Lung (tissue), 12 donors: Measurements from ENCODE around the gene TTC7B. TPM values are rescaled to one million over a fixed set of nuclear protein-coding genes. Genes with fewer than 3 reads are reported as not detected.

Experiments used
- ATAC-seq: fragments of 200-7000 bp; cut with Tn5 transposase; one replicate; pipeline ENCODE4 v1.9.1; 2020; ENCODE audit warnings: moderate number of reproducible peaks; ENCODE audit not compliant: insufficient read depth, low FRiP score
- DNase-seq, 3 donors: peaks; one replicate each; pipeline ENCODE4 v3.0.0-alpha.2; 2013 to 2017
- H3K27ac ChIP-seq, 2 donors: one replicate each; pipeline ENCODE4 v1.5.1; 2013; ENCODE audit warnings: mild to moderate bottlenecking in 2 of 2, moderate library complexity in 2 of 2, control low read depth in 1 of 2, inconsistent platforms in 1 of 2, low read depth in 1 of 2, low read length in 1 of 2
- H3K27me3 ChIP-seq, 3 donors: one replicate each; pipeline ENCODE4 v1.5.1; 2013; ENCODE audit warnings: low read length in 2 of 3; ENCODE audit not compliant: control insufficient read depth in 3 of 3, insufficient read depth in 3 of 3
- H3K36me3 ChIP-seq, 4 donors: one replicate each; pipeline ENCODE4 v1.5.1; 2013; ENCODE audit warnings: low read length in 4 of 4, mild to moderate bottlenecking in 1 of 4, moderate library complexity in 1 of 4; ENCODE audit not compliant: control insufficient read depth in 4 of 4, insufficient read depth in 4 of 4
- H3K4me1 ChIP-seq, 5 donors: one replicate each; pipeline ENCODE4 v1.5.1; 2013; ENCODE audit warnings: low read length in 5 of 5, mild to moderate bottlenecking in 2 of 5, moderate library complexity in 1 of 5; ENCODE audit not compliant: control insufficient read depth in 5 of 5, insufficient read depth in 5 of 5
- H3K4me3 ChIP-seq: one replicate; pipeline ENCODE4 v1.5.1; 2013; ENCODE audit warnings: mild to moderate bottlenecking, control low read depth, moderate library complexity
- H3K9ac ChIP-seq, 2 donors: one replicate each; pipeline ENCODE4 v1.5.1; 2013; ENCODE audit warnings: low read length in 2 of 2, control low read depth in 1 of 2; ENCODE audit not compliant: insufficient read depth in 1 of 2
- H3K9me3 ChIP-seq, 4 donors: one replicate each; pipeline ENCODE4 v1.5.1; 2013; ENCODE audit warnings: low read length in 3 of 4, mild to moderate bottlenecking in 1 of 4, moderate library complexity in 1 of 4; ENCODE audit not compliant: control insufficient read depth in 4 of 4, insufficient read depth in 3 of 4
- CTCF ChIP-seq: IDR thresholded peaks from 2 replicates; pipeline ENCODE4 v1.5.1; 2012; ENCODE audit warnings: mild to moderate bottlenecking; ENCODE audit errors: control extremely low read depth, extremely low read depth
- WGBS, 2 donors: extraction: QIAGEN DNeasy Blood & Tissue Kit; methylation state at CpG; one replicate each; pipeline ENCODE4 v1.1.7; 2013; 5-methylcytosine and 5-hydroxymethylcytosine counted together
- polyA plus RNA-seq, 2 donors: library from polyadenylated mRNA; stranded (reverse); fragments of 200-250 nt; gene quantifications; one replicate each; pipeline ENCODE4 v1.2.1, GENCODE V29; 2013
- total RNA-seq, 2 donors: library from RNA; depleted of rRNA in 1 of 2; stranded (reverse); fragments of >200 nt in 1 of 2; gene quantifications; one replicate each; pipeline ENCODE4 v1.2.1, GENCODE V29; 2014 to 2021
- donor health status: control.
- donor health status: control.
- donor health status: Bipolar disorder and iron deficiency.
- donor health status: healthy.
- donor health status: DM: yes; HTN: yes; CAD: no.

TTC7B gene
- total and polyA plus RNA-seq, 4 donors, result 11.0 to 39.6 (median 23.0) TPM

DNA sequence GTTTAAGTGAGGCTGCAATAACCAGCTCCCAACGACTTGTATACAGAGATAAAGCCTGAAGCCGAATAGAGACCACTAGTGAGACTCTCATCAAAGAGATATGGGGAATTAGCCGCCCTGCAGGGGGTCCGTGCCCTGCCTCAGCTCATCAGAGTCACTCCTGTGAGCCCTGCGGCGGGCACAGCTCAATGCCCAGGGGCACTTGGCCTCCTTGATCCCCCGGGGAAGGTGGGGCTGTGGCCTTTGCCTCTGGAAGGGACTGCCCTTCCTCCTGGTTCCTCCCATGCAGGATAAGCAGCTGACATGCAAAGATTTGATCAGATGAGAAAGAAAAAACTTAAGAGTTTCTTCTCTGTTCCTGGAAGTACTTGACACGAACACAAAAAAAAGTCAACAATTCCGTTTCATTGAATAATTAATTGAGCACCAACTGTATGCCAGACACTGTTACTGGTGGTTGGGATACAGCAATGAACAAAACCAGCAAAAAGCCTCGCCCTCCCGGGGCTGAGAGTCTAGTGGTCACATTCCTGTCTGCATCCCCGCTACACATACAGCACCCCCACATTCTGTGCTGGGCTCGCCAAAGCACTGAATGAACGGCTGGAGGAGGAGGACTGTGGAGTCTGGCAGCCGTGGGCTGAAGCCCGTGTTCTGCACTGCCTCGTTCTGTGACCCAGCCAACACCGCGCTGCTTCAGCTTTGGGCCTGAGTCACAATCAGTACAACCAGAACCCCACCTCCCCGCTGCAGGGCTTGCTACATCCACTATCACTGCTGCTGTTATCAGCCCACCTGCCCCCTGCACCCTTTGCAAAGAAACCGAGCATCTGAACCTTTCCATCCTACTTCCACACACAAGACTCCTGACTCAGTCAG, 10.3 kb downstream of the TTC7B start:
- no peak for TF ChIP-seq CTCF
- Histone ChIP-seq H3K9me3 (no peaks in the 10 kb centered on the region), H3K27ac (no peak overlapping the region), H3K36me3 (no peaks in the 10 kb centered on the region), H3K9ac (no peak overlapping the region), H3K4me1 (peaks cover 0 to 24% (median 5%) of the 10 kb centered on the region in 5 donors), H3K27me3 (no peaks in the 10 kb centered on the region), H3K4me3 (no peak overlapping the region)
- no peak for ATAC-seq
- 81 to 89% methylated on average over 21 of the region's 21 CpGs for WGBS, 2 donors
- DNase-seq, result no peak

GRCh38 chr14:90805084-90805391, 11.2 kb downstream of the TTC7B start:
- Histone ChIP-seq H3K9ac (no peak overlapping the region), H3K36me3 (no peaks in the 10 kb centered on the region), H3K27me3 (no peaks in the 10 kb centered on the region), H3K4me1 (peaks cover 0 to 25% (median 5%) of the 10 kb centered on the region in 5 donors), H3K4me3 (no peak overlapping the region), H3K27ac (peak overlapping the region in 1 of 2 donors; percentile 71), H3K9me3 (no peaks in the 10 kb centered on the region)
- no peak for DNase-seq
- ATAC-seq, result no peak
- 94 to 99% methylated on average over 13 of the region's 13 CpGs for WGBS, 2 donors
- TF ChIP-seq CTCF, result no peak

- Histone ChIP-seq H3K9ac (no peak overlapping the region), H3K4me1 (peaks cover 0 to 25% (median 5%) of the 10 kb centered on the region in 5 donors), H3K9me3 (no peaks in the 10 kb centered on the region), H3K27me3 (no peaks in the 10 kb centered on the region), H3K36me3 (no peaks in the 10 kb centered on the region), H3K27ac (peak overlapping the region in 1 of 2 donors; percentile 71), H3K4me3 (no peak overlapping the region)
- 79 to 81% methylated on average over 18 of the region's 18 CpGs for WGBS, 2 donors
- DNase-seq, result no peak
- TF ChIP-seq CTCF, result no peak
- no peak for ATAC-seq
Observed at GRCh38 chr14:90804292-90805083, 11.7 kb downstream of the TTC7B start.
